ENCODE data around the gene THRA.

- TF ChIP-seq CTCF (IDR thresholded peaks at IDR 0.05) (no peak), POLR2A (IDR thresholded peaks at IDR 0.05) (no peak)
These were observed 21.7 kb downstream of the THRA start for GRCh38 chr17:40084477-40084876.

Data from testis (tissue), 2 donors.